ENCODE measurements around the gene FAM13A.
"Not testable (repeated sequence)": the region's sequence is repeated elsewhere in the genome, so short reads cannot be mapped to it uniquely, and the experiment has no call there.

Gene FAM13A

GRCh38 chr4:88892646-88893045 is 164.3 kb downstream of the FAM13A start:
- H3K4me1 ChIP-seq (ENCODE audit: insufficient read depth, low read length), result no peaks in the 10 kb centered on the region
- H3K27ac ChIP-seq (ENCODE audit: low read depth, low read length), result no peak overlapping the region
- H3K9me3 ChIP-seq (ENCODE audit: low read length), result no peaks in the 10 kb centered on the region
- H3K9ac ChIP-seq (ENCODE audit: low read length), result no peak overlapping the region
- H3K27me3 ChIP-seq (ENCODE audit: control insufficient read depth in 1 of 2, insufficient read depth in 2 of 2, low read length in 2 of 2), result no peaks in the 10 kb centered on the region
- no peak overlapping the region for H3K4me3 ChIP-seq (ENCODE audit: low read depth in 1 of 2, low read length in 2 of 2)
- H3K36me3 ChIP-seq (ENCODE audit: insufficient read depth, low read length), result no peaks in the 10 kb centered on the region

GRCh38 chr4:88891636-88892035 is 165.3 kb downstream of the FAM13A start:
- H3K4me1 ChIP-seq (ENCODE audit: insufficient read depth, low read length), result no peaks in the 10 kb centered on the region
- no peaks in the 10 kb centered on the region for H3K27me3 ChIP-seq (ENCODE audit: control insufficient read depth in 1 of 2, insufficient read depth in 2 of 2, low read length in 2 of 2)
- no peak overlapping the region for H3K4me3 ChIP-seq (ENCODE audit: low read depth in 1 of 2, low read length in 2 of 2)
- H3K9ac ChIP-seq (ENCODE audit: low read length), result no peak overlapping the region
- H3K27ac ChIP-seq (ENCODE audit: low read depth, low read length), result no peak overlapping the region
- no peaks in the 10 kb centered on the region for H3K9me3 ChIP-seq (ENCODE audit: low read length)
- no peaks in the 10 kb centered on the region for H3K36me3 ChIP-seq (ENCODE audit: insufficient read depth, low read length)

- not testable (repeated sequence) for H3K4me3 ChIP-seq (ENCODE audit: low read depth in 1 of 2, low read length in 2 of 2); H3K4me1 ChIP-seq (ENCODE audit: insufficient read depth, low read length); H3K9ac ChIP-seq (ENCODE audit: low read length); H3K27ac ChIP-seq (ENCODE audit: low read depth, low read length); H3K27me3 ChIP-seq (ENCODE audit: control insufficient read depth in 1 of 2, insufficient read depth in 2 of 2, low read length in 2 of 2); H3K36me3 ChIP-seq (ENCODE audit: insufficient read depth, low read length); H3K9me3 ChIP-seq (ENCODE audit: low read length)
These were observed 169.6 kb downstream of the FAM13A start for GRCh38 chr4:88887409-88887808.

- Histone ChIP-seq H3K4me1 (ENCODE audit: insufficient read depth, low read length) (peaks cover 7% of the 10 kb centered on the region), H3K9ac (ENCODE audit: low read length) (no peak overlapping the region), H3K9me3 (ENCODE audit: low read length) (no peaks in the 10 kb centered on the region), H3K36me3 (ENCODE audit: insufficient read depth, low read length) (no peaks in the 10 kb centered on the region), H3K27ac (ENCODE audit: low read depth, low read length) (no peak overlapping the region), H3K4me3 (ENCODE audit: low read depth in 1 of 2, low read length in 2 of 2) (no peak overlapping the region), H3K27me3 (ENCODE audit: control insufficient read depth in 1 of 2, insufficient read depth in 2 of 2, low read length in 2 of 2) (no peaks in the 10 kb centered on the region)
These were observed 175.8 kb downstream of the FAM13A start for GRCh38 chr4:88881227-88881569.

GRCh38 chr4:88880501-88881226 is 176.3 kb downstream of the FAM13A start:
- Histone ChIP-seq H3K27me3 (ENCODE audit: control insufficient read depth in 1 of 2, insufficient read depth in 2 of 2, low read length in 2 of 2) (no peaks in the 10 kb centered on the region), H3K9ac (ENCODE audit: low read length) (no peak overlapping the region), H3K4me1 (ENCODE audit: insufficient read depth, low read length) (peaks cover 7% of the 10 kb centered on the region), H3K36me3 (ENCODE audit: insufficient read depth, low read length) (no peaks in the 10 kb centered on the region), H3K9me3 (ENCODE audit: low read length) (no peaks in the 10 kb centered on the region), H3K27ac (ENCODE audit: low read depth, low read length) (no peak overlapping the region), H3K4me3 (ENCODE audit: low read depth in 1 of 2, low read length in 2 of 2) (no peak overlapping the region)

GRCh38 chr4:88879991-88880390 is 177.0 kb downstream of the FAM13A start:
- Histone ChIP-seq H3K36me3 (ENCODE audit: insufficient read depth, low read length) (no peaks in the 10 kb centered on the region), H3K9ac (ENCODE audit: low read length) (no peak overlapping the region), H3K27me3 (ENCODE audit: control insufficient read depth in 1 of 2, insufficient read depth in 2 of 2, low read length in 2 of 2) (no peaks in the 10 kb centered on the region), H3K4me1 (ENCODE audit: insufficient read depth, low read length) (peaks cover 7% of the 10 kb centered on the region), H3K4me3 (ENCODE audit: low read depth in 1 of 2, low read length in 2 of 2) (no peak overlapping the region), H3K27ac (ENCODE audit: low read depth, low read length) (no peak overlapping the region), H3K9me3 (ENCODE audit: low read length) (no peaks in the 10 kb centered on the region)

- Histone ChIP-seq H3K27me3 (ENCODE audit: control insufficient read depth in 1 of 2, insufficient read depth in 2 of 2, low read length in 2 of 2) (no peaks in the 10 kb centered on the region), H3K36me3 (ENCODE audit: insufficient read depth, low read length) (no peaks in the 10 kb centered on the region), H3K9me3 (ENCODE audit: low read length) (no peaks in the 10 kb centered on the region), H3K4me3 (ENCODE audit: low read depth in 1 of 2, low read length in 2 of 2) (no peak overlapping the region), H3K4me1 (ENCODE audit: insufficient read depth, low read length) (peaks cover 7% of the 10 kb centered on the region), H3K9ac (ENCODE audit: low read length) (no peak overlapping the region), H3K27ac (ENCODE audit: low read depth, low read length) (no peak overlapping the region)
These were observed 178.3 kb downstream of the FAM13A start for GRCh38 chr4:88878642-88879041.

- H3K36me3 ChIP-seq (ENCODE audit: insufficient read depth, low read length), result no peaks in the 10 kb centered on the region
- H3K4me3 ChIP-seq (ENCODE audit: low read depth in 1 of 2, low read length in 2 of 2), result no peak overlapping the region
- H3K27ac ChIP-seq (ENCODE audit: low read depth, low read length), result no peak overlapping the region
- no peaks in the 10 kb centered on the region for H3K27me3 ChIP-seq (ENCODE audit: control insufficient read depth in 1 of 2, insufficient read depth in 2 of 2, low read length in 2 of 2)
- no peak overlapping the region for H3K9ac ChIP-seq (ENCODE audit: low read length)
- H3K9me3 ChIP-seq (ENCODE audit: low read length), result no peaks in the 10 kb centered on the region
- H3K4me1 ChIP-seq (ENCODE audit: insufficient read depth, low read length), result no peaks in the 10 kb centered on the region
These were observed 186.6 kb downstream of the FAM13A start for GRCh38 chr4:88870428-88870827.

GRCh38 chr4:88868510-88868909 is 188.5 kb downstream of the FAM13A start:
- no peak overlapping the region for H3K27ac ChIP-seq (ENCODE audit: low read depth, low read length)
- no peaks in the 10 kb centered on the region for H3K36me3 ChIP-seq (ENCODE audit: insufficient read depth, low read length)
- H3K9ac ChIP-seq (ENCODE audit: low read length), result no peak overlapping the region
- H3K9me3 ChIP-seq (ENCODE audit: low read length), result no peaks in the 10 kb centered on the region
- no peak overlapping the region for H3K4me3 ChIP-seq (ENCODE audit: low read depth in 1 of 2, low read length in 2 of 2)
- H3K27me3 ChIP-seq (ENCODE audit: control insufficient read depth in 1 of 2, insufficient read depth in 2 of 2, low read length in 2 of 2), result no peaks in the 10 kb centered on the region
- peaks cover 3% of the 10 kb centered on the region for H3K4me1 ChIP-seq (ENCODE audit: insufficient read depth, low read length)

- Histone ChIP-seq H3K9ac (ENCODE audit: low read length) (no peak overlapping the region), H3K9me3 (ENCODE audit: low read length) (no peaks in the 10 kb centered on the region), H3K36me3 (ENCODE audit: insufficient read depth, low read length) (no peaks in the 10 kb centered on the region), H3K27me3 (ENCODE audit: control insufficient read depth in 1 of 2, insufficient read depth in 2 of 2, low read length in 2 of 2) (no peaks in the 10 kb centered on the region), H3K27ac (ENCODE audit: low read depth, low read length) (no peak overlapping the region), H3K4me1 (ENCODE audit: insufficient read depth, low read length) (peaks cover 3% of the 10 kb centered on the region), H3K4me3 (ENCODE audit: low read depth in 1 of 2, low read length in 2 of 2) (no peak overlapping the region)
These were observed 190.0 kb downstream of the FAM13A start for GRCh38 chr4:88866862-88867550.

GRCh38 chr4:88865466-88865865 is 191.5 kb downstream of the FAM13A start:
- Histone ChIP-seq H3K36me3 (ENCODE audit: insufficient read depth, low read length) (no peaks in the 10 kb centered on the region), H3K9me3 (ENCODE audit: low read length) (no peaks in the 10 kb centered on the region), H3K4me1 (ENCODE audit: insufficient read depth, low read length) (peaks cover 9% of the 10 kb centered on the region), H3K27ac (ENCODE audit: low read depth, low read length) (no peak overlapping the region), H3K27me3 (ENCODE audit: control insufficient read depth in 1 of 2, insufficient read depth in 2 of 2, low read length in 2 of 2) (no peaks in the 10 kb centered on the region), H3K4me3 (ENCODE audit: low read depth in 1 of 2, low read length in 2 of 2) (no peak overlapping the region), H3K9ac (ENCODE audit: low read length) (no peak overlapping the region)

GRCh38 chr4:88865046-88865445 is 191.9 kb downstream of the FAM13A start:
- no peak overlapping the region for H3K27ac ChIP-seq (ENCODE audit: low read depth, low read length)
- no peaks in the 10 kb centered on the region for H3K36me3 ChIP-seq (ENCODE audit: insufficient read depth, low read length)
- H3K27me3 ChIP-seq (ENCODE audit: control insufficient read depth in 1 of 2, insufficient read depth in 2 of 2, low read length in 2 of 2), result no peaks in the 10 kb centered on the region
- H3K9ac ChIP-seq (ENCODE audit: low read length), result no peak overlapping the region
- H3K4me1 ChIP-seq (ENCODE audit: insufficient read depth, low read length), result peaks cover 13% of the 10 kb centered on the region
- H3K9me3 ChIP-seq (ENCODE audit: low read length), result no peaks in the 10 kb centered on the region
- H3K4me3 ChIP-seq (ENCODE audit: low read depth in 1 of 2, low read length in 2 of 2), result no peak overlapping the region

Measured in muscle layer of colon (tissue), 2 donors.